ENCODE measurements around the gene FRMD6.
"Not testable (repeated sequence)": the region's sequence is repeated elsewhere in the genome, so short reads cannot be mapped to it uniquely, and the experiment has no call there.

FRMD6 gene

DNA sequence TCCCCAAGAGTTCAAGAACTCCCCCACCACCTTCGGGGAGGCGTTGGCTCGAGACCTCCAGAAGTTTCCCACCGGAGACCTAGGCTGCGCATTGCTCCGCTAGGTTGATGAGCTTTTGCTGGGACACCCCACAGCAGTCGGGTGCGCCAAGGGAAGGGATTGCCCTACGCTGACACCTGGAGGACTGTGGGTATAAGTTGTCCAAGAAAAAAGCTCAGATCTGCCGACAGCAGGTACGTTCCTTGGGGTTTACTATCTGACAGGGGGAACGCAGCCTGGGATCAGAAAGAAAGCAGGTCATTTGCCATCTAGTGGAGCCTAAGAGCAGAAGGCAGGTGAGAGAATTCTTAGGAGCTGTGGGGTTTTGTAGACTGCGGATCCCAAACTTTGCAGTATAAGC lies 98.8 kb downstream of the FRMD6 start:
- no peak for DNase-seq (ENCODE audit: low read depth in 2 of 2)
- no peak overlapping the region for H3K4me3 ChIP-seq (replicated peaks in 1 of 2; ENCODE audit: low read depth in 2 of 2, low read length in 2 of 2)
- TF ChIP-seq, protein P1, sequence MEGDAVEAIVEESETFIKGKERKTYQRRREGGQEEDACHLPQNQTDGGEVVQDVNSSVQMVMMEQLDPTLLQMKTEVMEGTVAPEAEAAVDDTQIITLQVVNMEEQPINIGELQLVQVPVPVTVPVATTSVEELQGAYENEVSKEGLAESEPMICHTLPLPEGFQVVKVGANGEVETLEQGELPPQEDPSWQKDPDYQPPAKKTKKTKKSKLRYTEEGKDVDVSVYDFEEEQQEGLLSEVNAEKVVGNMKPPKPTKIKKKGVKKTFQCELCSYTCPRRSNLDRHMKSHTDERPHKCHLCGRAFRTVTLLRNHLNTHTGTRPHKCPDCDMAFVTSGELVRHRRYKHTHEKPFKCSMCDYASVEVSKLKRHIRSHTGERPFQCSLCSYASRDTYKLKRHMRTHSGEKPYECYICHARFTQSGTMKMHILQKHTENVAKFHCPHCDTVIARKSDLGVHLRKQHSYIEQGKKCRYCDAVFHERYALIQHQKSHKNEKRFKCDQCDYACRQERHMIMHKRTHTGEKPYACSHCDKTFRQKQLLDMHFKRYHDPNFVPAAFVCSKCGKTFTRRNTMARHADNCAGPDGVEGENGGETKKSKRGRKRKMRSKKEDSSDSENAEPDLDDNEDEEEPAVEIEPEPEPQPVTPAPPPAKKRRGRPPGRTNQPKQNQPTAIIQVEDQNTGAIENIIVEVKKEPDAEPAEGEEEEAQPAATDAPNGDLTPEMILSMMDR (IDR thresholded peaks at IDR 0.05; ENCODE audit: low read depth, low read length), result no peak

DNA sequence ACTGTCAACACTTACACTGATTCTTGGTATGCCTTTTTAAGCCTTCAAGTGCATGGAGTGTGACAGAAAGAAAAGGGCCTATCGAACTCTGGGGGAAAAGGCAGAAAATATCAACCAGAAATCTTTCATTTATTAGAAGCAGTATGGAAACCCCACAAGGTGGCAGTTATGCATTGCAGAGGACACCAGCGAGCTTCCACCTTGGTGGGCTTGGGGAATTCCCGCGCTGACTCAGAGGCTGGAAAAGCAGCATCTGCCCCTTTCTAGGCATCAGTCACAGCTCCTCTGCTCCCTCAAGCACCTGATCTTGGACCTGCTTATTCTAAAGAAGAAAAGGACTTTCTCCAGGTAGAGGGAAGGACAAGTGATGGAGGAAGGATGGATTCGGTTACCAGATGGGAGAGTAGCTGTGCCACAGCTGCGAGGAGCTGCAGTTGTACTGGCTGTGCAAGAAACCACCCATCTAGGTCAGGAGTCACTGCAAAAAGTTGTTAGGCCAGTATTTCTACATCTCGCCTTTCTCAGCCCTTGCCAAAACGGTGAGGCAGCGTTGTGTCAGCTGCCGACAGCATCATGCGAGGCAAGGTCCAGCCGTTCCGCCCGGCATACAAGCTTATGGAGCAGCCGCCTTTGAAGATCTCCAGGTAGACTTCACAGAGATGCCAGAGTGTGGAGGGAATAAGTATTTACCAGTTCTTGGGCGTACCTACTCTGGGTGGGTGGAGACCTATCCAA lies 100.1 kb downstream of the FRMD6 start:
- DNase-seq (ENCODE audit: low read depth in 2 of 2); H3K4me3 ChIP-seq (replicated peaks in 1 of 2; ENCODE audit: low read depth in 2 of 2, low read length in 2 of 2): not testable (repeated sequence)

DNA sequence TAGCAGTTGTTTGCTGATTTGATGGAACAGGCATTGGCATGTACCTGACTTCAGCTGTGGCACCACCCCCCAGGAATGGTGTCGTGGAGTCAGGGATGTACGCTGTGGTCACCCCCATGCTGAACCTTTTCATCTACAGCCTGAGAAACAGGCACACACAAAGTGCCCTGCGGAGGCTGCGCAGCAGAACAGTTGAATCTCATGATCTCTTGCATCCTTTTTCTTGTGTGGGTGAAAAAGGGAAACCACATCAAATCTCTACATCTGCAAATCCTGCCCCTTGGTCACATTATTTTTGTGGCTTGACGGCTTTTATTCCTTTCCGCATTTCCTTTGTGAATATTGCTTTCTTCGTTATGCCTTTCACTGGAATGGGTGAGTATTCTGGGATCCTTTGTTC lies 106.0 kb downstream of the FRMD6 start:
- DNase-seq (ENCODE audit: low read depth in 2 of 2); H3K4me3 ChIP-seq (replicated peaks in 1 of 2; ENCODE audit: low read depth in 2 of 2, low read length in 2 of 2): not testable (repeated sequence)

DNA sequence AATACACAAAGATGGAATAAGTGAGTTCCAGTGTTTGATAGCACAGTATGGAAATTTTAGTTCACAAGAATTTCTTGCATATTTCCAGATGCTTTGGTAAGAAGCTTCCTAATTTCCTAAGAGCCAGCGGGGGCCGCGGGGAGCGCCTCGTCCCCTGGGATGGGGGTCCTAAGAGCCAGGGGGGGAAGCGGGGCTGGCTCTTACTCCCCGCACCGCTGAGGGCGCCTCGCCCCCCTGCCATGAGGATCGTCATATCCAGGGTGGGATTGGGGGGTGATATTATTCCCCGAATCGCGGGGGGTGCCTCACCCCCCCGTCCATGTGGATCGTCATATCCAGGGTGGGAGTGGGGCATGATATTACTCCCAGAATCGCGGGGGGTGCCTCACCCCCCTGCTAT lies 108.2 kb downstream of the FRMD6 start:
- no peak for DNase-seq (ENCODE audit: low read depth in 2 of 2)
- H3K4me3 ChIP-seq (replicated peaks in 1 of 2; ENCODE audit: low read depth in 2 of 2, low read length in 2 of 2), result no peak overlapping the region
- TF ChIP-seq, protein P1 (IDR thresholded peaks at IDR 0.05; ENCODE audit: low read depth, low read length), result no peak

DNA sequence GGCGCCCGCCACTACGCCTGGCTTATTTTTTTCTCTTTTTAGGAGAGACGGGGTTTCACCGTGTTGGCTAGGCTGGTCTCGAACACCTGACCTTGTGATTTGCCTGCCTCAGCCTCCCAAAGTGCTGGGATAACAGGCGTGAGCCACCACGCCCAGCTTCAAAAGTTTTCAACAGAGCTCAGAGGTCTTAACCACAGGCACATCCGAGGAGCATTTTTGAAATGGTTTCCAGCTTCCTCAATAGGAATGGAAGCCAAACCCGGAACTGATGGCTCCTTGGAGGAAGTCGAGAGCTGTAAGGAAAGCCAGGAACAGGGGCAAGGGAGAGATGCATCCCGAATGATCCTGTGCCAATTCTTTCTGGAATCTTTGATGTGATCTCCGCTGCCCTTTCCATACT lies 114.0 kb downstream of the FRMD6 start:
- H3K4me3 ChIP-seq (replicated peaks in 1 of 2; ENCODE audit: low read depth in 2 of 2, low read length in 2 of 2), result not testable (repeated sequence)
- peak; percentile 9 to 25 for DNase-seq (ENCODE audit: low read depth in 2 of 2)

DNA sequence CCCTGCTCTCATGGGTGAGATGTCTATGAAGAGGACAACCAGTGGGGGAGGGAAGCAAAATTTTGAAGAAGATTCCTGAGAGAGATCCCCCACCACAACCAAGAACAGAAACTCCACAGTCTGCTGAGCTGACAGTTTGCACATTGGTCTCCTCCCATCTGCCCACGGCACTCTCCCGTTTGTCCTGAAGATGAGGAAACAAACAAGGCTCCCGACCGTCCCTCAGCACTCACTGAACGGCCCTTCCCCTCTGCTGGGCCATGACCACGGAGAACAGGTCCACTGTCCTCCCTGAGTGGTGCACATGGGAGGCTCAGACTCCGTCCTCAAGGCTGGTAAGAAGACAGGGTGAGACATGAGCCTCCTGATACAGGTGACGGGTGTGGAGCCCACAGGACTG lies 114.9 kb downstream of the FRMD6 start:
- H3K4me3 ChIP-seq (replicated peaks in 1 of 2; ENCODE audit: low read depth in 2 of 2, low read length in 2 of 2); DNase-seq (ENCODE audit: low read depth in 2 of 2): not testable (repeated sequence)

DNA sequence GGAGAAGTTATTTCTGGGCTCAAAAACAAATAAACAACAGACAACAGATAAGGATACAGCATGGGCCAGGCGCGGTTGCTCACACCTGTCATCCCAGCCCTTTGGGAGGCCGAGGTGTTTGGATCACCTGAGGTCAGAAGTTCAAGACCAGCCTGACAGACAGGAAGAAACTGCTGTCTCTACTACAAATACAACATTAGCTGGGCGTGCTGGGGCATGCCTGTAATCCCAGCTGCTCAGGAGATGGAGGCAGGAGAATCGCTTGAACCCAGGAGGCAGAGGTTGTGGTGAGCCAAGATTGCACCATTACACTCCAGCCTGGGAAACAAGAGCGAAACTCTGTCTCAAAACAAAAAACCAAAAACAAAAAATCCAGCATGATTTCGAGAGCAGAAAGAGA lies 117.6 kb downstream of the FRMD6 start:
- not testable (repeated sequence) for DNase-seq (ENCODE audit: low read depth in 2 of 2); H3K4me3 ChIP-seq (replicated peaks in 1 of 2; ENCODE audit: low read depth in 2 of 2, low read length in 2 of 2)

DNA sequence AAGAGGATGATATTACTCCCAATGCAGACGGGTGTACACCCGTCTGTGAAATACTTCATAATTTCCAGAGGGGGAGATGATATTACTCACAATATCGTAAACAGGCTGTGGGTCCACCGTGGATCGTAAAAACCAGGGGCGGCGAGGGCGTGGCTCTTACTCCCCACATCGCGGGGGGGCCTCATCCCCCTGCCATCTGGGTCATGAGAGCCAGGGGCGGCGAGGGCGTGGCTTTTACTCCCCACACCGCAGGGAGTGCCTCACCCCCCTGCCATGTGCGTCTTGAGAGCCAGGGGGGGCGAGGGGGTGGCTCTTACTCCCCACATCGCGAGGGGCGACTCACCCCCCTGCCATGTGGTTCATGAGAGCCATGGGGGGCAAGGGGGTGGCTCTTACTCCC lies 122.5 kb downstream of the FRMD6 start:
- TF ChIP-seq, protein P1 (IDR thresholded peaks at IDR 0.05; ENCODE audit: low read depth, low read length), result no peak
- no peak for DNase-seq (ENCODE audit: low read depth in 2 of 2)
- H3K4me3 ChIP-seq (replicated peaks in 1 of 2; ENCODE audit: low read depth in 2 of 2, low read length in 2 of 2), result no peak overlapping the region

DNA sequence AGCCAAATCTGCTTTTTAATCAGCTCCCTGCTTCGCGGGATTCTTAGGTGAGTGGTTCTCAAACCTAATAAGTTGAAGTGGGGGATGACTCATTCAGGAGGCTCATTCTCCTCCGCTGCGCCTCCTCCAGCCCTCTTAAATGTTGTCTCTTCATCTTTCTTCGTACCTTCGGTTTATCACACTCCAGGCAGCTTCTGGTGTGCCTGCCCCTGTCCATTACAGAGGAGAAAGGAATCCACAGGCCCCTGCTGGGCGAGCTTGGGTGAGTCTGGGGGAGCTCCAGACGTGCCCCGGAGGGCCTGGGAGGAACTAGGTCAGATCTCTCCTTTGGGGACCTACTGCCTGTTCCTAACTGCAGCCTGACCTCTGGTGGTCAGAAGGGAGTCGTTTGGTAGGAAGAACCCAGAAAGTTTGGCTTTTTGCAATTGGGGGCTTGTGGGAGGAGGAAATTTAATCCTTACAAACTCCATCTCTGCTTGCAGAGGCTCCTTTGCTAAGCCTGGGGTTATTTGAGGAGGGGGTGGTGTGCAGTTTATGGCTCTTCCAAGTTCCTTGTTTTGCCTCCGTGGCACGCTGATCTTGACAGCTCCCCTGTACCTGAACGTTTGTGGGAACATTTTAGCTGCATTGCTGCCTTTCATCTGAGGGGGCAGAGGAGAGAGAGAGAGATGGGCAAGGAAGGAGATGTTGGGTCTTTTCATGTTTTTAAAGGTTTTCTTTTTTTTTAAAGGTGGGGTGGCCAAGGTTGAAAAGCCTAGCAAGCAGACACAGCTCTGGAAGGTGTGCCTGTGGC lies 124.6 kb downstream of the FRMD6 start:
- TF ChIP-seq, protein P1 (IDR thresholded peaks at IDR 0.05; ENCODE audit: low read depth, low read length), result peak; percentile 78
- peak overlapping the region in 1 of 2 donors; percentile 41 for H3K4me3 ChIP-seq (replicated peaks in 1 of 2; ENCODE audit: low read depth in 2 of 2, low read length in 2 of 2)
- DNase-seq (ENCODE audit: low read depth in 2 of 2), result peak; percentile 86 to 87

Data from cardiac fibroblast (primary cell).